DOHH2 (cell line): ENCODE data around the gene TMUB2.
"Not testable (repeated sequence)": the region's sequence is repeated elsewhere in the genome, so short reads cannot be mapped to it uniquely, and the experiment has no call there.

Experiments used
- H3F3A ChIP-seq: fragments of 200-600 bp; sonication (generic), shearing (Covaris generic); 2 replicates; pipeline ENCODE4 v1.6.0; 2016; ENCODE audit warnings: antibody characterized with exemption, mild to moderate bottlenecking; ENCODE audit not compliant: control insufficient read depth, insufficient read depth
- H3K27ac ChIP-seq: fragments of 200-600 bp; sonication (generic); 2 replicates; pipeline ENCODE4 v1.5.1; 2014; ENCODE audit warnings: low read depth, mild to moderate bottlenecking, low read length, moderate library complexity
- H3K27me3 ChIP-seq: fragments of 200-600 bp; sonication (generic); 2 replicates; pipeline ENCODE4 v1.6.1; 2014; ENCODE audit warnings: mild to moderate bottlenecking, low read length, mixed read lengths; ENCODE audit not compliant: control insufficient read depth
- H3K36me3 ChIP-seq: fragments of 200-600 bp; sonication (generic); 2 replicates; pipeline ENCODE4 v1.6.1; 2014; ENCODE audit warnings: mild to moderate bottlenecking, low read length, moderate library complexity, mixed read lengths; ENCODE audit not compliant: control insufficient read depth
- H3K4me1 ChIP-seq: fragments of 200-600 bp; sonication (generic); 2 replicates; pipeline ENCODE4 v1.6.1; 2014; ENCODE audit warnings: mild to moderate bottlenecking, low read length, mixed read lengths; ENCODE audit not compliant: control insufficient read depth
- H3K4me2 ChIP-seq: fragments of 200-600 bp; sonication (generic); 2 replicates; pipeline ENCODE4 v1.6.0; 2014; ENCODE audit warnings: mild to moderate bottlenecking, low read length, moderate library complexity
- H3K4me3 ChIP-seq: fragments of 200-600 bp; sonication (generic); 2 replicates; pipeline ENCODE4 v1.5.1; 2014; ENCODE audit warnings: mild to moderate bottlenecking, low read length, mixed read lengths
- H3K79me2 ChIP-seq: fragments of 200-600 bp; sonication (generic); 2 replicates; pipeline ENCODE4 v1.6.1; 2014; ENCODE audit warnings: mild to moderate bottlenecking, low read length, mixed read lengths; ENCODE audit not compliant: control insufficient read depth
- H3K9me2 ChIP-seq: fragments of 200-600 bp; sonication (generic); replicated peaks from 2 replicates; pipeline ENCODE4 v1.6.1; 2014; ENCODE audit warnings: mild to moderate bottlenecking, low read length, mixed read lengths; ENCODE audit not compliant: control insufficient read depth
- H3K9me3 ChIP-seq: fragments of 200-600 bp; sonication (generic); 2 replicates; pipeline ENCODE4 v1.6.1; 2014; ENCODE audit warnings: antibody characterized with exemption, low read length, mixed read lengths; ENCODE audit not compliant: control insufficient read depth, insufficient read depth
- H4K20me1 ChIP-seq: fragments of 200-600 bp; sonication (generic); 2 replicates; pipeline ENCODE4 v1.6.0; 2014; ENCODE audit warnings: low read depth, mild to moderate bottlenecking, antibody characterized with exemption, low read length, moderate library complexity; ENCODE audit not compliant: control insufficient read depth, insufficient read depth
- EZH2phosphoT487 ChIP-seq: fragments of 200-600 bp; sonication (generic); IDR thresholded peaks from 2 replicates; pipeline ENCODE4 v1.6.1; 2017; ENCODE audit warnings: borderline replicate concordance, mild to moderate bottlenecking, antibody characterized with exemption, low read length, moderate library complexity, mixed read lengths
- TF ChIP-seq, protein P1 (sequence below): fragments of 200-600 bp; sonication (generic); IDR thresholded peaks from one replicate; pipeline ENCODE4 v1.5.1; 2014; ENCODE audit warnings: antibody characterized with exemption, mild to moderate bottlenecking, low read depth, low read length; ENCODE audit not compliant: poor library complexity, severe bottlenecking

Gene TMUB2

DNA sequence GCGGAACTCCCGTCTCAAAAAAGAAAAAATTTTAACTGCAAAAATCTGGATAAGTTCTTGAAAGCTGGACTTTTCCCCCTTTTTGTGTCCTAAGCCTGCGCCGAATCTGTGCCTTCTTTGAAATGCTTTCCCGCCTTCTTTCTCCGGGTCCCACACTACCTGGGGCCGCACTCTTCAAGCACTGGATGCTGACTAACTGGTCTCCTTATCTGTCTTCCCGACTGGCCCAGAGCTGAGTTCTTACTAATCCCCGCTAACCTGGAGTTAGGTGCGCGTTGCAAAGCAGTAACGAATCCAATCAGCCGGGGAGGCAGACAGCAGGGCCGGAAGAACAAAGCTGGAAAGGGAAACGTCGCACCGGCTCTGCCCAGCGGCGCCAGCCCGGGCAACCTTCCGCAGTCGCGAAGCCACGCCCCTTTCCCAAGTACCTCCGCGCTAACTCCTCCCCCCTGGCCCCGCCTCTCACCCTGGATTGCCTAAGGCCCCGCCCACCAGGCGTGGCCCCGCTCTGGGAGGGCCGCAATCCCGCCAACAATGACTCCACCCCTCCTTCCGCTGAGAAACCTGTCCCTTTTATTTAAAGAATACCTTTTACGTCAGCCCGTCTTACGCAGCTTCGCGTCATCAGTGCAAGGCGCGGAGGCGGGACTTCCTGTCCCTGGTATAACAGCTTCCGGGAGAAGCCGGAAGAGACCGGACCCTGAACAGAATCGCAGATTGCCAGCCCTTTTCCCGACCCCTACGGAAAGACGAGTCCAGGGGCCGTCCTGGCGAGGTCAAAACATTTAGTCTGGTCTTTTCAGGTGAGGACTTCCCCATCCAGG, at the start of gene TMUB2:
Gene TMUB2 (plus strand): TSS at position 666 of the 824 bp plus-strand sequence. CDS start 737 bp downstream, outside the sequence.
- Histone ChIP-seq H3K9me2 (no peaks in the 10 kb centered on the region), H3K4me1 (peaks cover 28% of the 10 kb centered on the region), H3K36me3 (peaks cover 32% of the 10 kb centered on the region), H3K27ac (peak within 1 kb of the TSS; percentile 78), H3K27me3 (no peaks in the 10 kb centered on the region), H3K79me2 (peaks cover 66% of the 10 kb centered on the region), H3K9me3 (no peaks in the 10 kb centered on the region), H3F3A (peaks cover 3% of the 10 kb centered on the region; the same call in 1 of the 2 replicates), H3K4me3 (peak within 1 kb of the TSS; percentile 96), H4K20me1 (0 out of 2 replicates have a peak, but pooled peaks cover 5% of the 10 kb centered on the region), H3K4me2 (peak within 1 kb of the TSS; percentile 72)
- no peak for TF ChIP-seq EZH2phosphoT487
- TF ChIP-seq, protein P1, sequence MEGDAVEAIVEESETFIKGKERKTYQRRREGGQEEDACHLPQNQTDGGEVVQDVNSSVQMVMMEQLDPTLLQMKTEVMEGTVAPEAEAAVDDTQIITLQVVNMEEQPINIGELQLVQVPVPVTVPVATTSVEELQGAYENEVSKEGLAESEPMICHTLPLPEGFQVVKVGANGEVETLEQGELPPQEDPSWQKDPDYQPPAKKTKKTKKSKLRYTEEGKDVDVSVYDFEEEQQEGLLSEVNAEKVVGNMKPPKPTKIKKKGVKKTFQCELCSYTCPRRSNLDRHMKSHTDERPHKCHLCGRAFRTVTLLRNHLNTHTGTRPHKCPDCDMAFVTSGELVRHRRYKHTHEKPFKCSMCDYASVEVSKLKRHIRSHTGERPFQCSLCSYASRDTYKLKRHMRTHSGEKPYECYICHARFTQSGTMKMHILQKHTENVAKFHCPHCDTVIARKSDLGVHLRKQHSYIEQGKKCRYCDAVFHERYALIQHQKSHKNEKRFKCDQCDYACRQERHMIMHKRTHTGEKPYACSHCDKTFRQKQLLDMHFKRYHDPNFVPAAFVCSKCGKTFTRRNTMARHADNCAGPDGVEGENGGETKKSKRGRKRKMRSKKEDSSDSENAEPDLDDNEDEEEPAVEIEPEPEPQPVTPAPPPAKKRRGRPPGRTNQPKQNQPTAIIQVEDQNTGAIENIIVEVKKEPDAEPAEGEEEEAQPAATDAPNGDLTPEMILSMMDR, result no peak

DNA sequence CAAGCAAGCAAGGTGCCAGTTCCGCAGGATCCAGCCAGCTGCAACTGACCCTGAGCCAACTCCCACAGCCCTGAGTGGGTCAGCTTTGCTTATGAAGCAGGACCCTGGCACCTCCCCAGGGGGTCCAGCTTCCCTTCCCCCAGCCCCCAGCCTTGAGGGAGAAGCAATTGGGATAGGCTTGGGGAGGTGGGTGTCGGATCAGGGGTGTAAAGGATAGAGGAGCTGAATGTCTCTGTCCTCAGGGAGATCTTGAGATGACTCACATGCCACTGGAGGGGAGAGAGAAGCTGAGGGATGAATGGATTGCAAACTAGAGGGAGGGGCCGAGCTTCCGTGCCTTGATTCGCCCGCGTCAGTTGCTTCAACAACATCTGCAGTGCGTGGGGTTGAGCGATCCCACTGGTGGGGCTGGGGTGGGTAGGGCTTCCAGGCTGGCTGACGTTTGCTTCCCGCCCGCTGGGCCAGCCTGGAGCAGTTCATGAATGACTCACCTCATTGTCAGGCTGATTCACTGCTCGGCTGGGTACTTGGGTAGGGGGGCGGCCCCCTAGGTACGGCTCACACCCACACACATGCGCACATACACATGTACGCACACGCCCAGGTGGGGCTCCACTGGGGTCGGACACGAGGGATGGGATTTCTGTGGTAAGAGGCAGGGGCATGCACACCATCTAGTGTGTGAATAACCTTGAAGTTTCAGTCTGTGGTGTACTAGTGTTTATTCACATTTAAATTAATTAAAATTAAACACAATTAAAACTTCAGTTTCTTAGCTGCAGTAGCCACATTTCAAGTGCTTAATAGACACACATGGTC, 48.7 kb upstream of the TMUB2 start:
- peaks cover 3% of the 10 kb centered on the region; the same call in 1 of the 2 replicates for H3K36me3 ChIP-seq
- no peak overlapping the region for H3K4me3 ChIP-seq
- H3K79me2 ChIP-seq, result peaks cover 13% of the 10 kb centered on the region
- H3K27me3 ChIP-seq, result peaks cover 9% of the 10 kb centered on the region
- H3K4me1 ChIP-seq, result peaks cover 12% of the 10 kb centered on the region
- no peaks in the 10 kb centered on the region for H3K9me3 ChIP-seq
- no peak overlapping the region for H3K4me2 ChIP-seq
- H3K27ac ChIP-seq, result no peak overlapping the region
- TF ChIP-seq EZH2phosphoT487, result no peak
- TF ChIP-seq, protein P1, result no peak
- no peaks in the 10 kb centered on the region for H3K9me2 ChIP-seq
- H4K20me1 ChIP-seq, result no peaks in the 10 kb centered on the region
- no peaks in the 10 kb centered on the region for H3F3A ChIP-seq

DNA sequence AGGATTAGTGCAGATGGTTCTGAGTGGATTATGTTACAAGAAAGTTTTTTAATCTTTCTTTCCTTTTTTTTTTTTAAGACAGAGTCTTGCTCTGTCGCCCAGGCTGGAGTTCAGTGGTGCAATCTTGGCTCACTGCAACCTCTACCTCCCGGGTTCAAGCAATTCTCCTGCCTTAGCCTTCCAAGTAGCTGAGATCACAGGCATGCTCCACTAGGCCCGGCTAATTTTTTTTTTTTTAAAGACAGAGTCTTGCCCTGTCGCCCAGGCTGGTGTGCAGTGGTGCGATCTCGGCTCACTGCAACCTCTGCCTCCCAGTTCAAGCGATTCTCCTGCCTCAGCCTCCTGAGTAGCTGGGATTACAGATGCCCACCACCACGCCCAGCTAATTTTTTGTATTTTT, 42.9 kb upstream of the TMUB2 start:
- not testable (repeated sequence) for H3K9me3 ChIP-seq, H3K4me3 ChIP-seq, H3K4me2 ChIP-seq, H4K20me1 ChIP-seq, H3K9me2 ChIP-seq, H3F3A ChIP-seq, H3K27me3 ChIP-seq, H3K27ac ChIP-seq
- Histone ChIP-seq H3K4me1 (peaks cover 13% of the 10 kb centered on the region), H3K79me2 (peaks cover 40% of the 10 kb centered on the region), H3K36me3 (peaks cover 42% of the 10 kb centered on the region)
